HuH-7.5 (cell line): ENCODE data around the gene TTLL5.

Experiments
- DNase-seq: peaks from one replicate; pipeline ENCODE4 v3.0.0; 2011; ENCODE audit warnings: low spot score

TTLL5 gene

GRCh38 chr14:75989134-75989533, 328.1 kb downstream of the TTLL5 start:
- no peak for DNase-seq

DNA sequence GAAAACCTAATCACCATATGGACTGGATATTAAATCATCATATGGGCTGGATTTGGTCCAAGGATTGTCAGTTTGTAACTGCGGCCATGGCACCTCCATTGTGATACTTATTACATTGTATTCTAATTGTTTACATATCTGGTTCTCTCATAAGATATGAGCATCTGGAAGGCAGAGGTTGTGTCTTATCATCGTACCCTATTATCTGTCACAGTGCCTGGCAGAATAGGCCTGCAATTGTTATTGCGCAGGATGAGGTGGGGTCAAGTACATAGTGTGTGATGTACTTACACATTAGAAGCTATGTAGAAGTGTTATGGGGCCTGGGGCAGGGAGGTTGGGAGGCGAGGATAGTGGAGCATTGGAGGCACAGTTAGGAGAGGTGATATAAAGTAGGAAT, 329.3 kb downstream of the TTLL5 start:
- DNase-seq: no peak

DNA sequence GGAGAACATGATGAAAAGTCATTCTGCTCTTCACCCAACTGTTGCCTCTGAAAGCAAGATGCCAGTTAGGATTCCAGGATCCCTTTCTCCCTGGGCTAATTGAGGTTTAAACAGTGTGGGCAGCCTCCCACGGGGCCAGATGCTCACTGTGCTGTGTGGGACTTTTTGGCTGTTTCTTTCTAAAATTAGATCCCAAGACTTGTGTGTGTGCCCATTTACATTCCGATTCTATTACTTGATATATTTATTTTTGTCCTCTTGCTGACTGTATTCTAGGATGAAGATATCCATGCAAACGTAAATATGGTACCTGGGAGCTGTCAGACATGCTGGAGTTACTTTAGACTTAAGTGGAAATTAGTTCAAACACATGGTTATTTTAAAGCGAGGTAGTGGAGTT, 330.7 kb downstream of the TTLL5 start:
- no peak for DNase-seq

GRCh38 chr14:75993567-75994041, 332.6 kb downstream of the TTLL5 start:
- DNase-seq: no peak

GRCh38 chr14:75995372-75996041, 334.5 kb downstream of the TTLL5 start:
- no peak for DNase-seq

DNA sequence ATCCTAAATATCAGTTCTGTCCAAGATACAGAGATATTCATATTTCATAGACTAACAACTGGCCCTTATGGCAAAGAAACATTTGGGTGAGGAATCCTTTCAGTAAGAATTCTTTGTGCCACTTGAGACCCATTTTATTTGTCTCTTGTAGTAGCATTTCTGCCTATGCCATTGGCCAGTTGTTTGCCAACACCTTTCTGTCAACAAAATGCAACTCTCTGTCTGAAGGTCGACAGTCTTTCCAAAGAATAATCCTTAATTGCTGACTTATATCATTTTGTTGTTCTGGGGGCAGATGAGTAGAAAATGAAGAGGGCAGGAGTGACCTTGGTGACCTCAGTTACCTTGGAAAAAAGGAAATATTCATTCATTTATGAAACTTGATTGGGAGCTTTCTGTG, 335.4 kb downstream of the TTLL5 start:
- DNase-seq: no peak

GRCh38 chr14:75999511-76000190, 338.6 kb downstream of the TTLL5 start:
- DNase-seq: no peak

DNA sequence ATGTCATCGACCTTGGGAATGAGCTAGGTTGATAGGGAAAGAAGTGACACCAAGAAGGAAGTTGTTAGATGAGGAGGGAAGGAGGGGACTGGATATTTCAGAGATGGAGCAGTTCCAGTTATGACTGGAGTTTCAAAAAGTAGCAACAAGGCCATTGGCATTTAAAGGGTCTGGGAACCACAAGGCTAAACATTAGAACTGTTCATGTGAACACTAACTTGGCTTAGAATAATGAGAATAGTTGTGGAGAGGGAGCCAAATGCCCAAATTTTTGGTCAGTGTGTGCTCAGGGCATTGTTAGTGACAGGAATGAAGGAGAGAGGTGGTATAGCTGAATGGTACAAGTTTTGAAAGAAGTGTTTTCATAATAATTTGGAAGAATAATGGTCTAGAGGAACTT, 341.3 kb downstream of the TTLL5 start:
- no peak for DNase-seq
